Right lobe of liver (tissue), 4 donors: ENCODE results near the gene SCAPER.

Source experiments
- POLR2A ChIP-seq: fragments of 450-650 bp; IDR thresholded peaks from one replicate; pipeline ENCODE4 v1.6.1; 2017; ENCODE audit warnings: antibody characterized with exemption, mild to moderate bottlenecking
- TF ChIP-seq, protein P1 (sequence below), 4 donors: fragments of 200-600 bp in 3 of 4; fragments of 450-650 bp in 1 of 4; IDR thresholded peaks; one replicate each; pipeline versions ENCODE4 v1.5.1 to v1.8.0; 2016 to 2022; ENCODE audit warnings: antibody characterized with exemption in 4 of 4, mild to moderate bottlenecking in 2 of 4
- donor health status: DM: no; HTN: no; CAD: no.
- donor health status: DM: no; HTN: no; CAD: no.
- donor health status: DM: no; HTN: yes; CAD: no.

DNA sequence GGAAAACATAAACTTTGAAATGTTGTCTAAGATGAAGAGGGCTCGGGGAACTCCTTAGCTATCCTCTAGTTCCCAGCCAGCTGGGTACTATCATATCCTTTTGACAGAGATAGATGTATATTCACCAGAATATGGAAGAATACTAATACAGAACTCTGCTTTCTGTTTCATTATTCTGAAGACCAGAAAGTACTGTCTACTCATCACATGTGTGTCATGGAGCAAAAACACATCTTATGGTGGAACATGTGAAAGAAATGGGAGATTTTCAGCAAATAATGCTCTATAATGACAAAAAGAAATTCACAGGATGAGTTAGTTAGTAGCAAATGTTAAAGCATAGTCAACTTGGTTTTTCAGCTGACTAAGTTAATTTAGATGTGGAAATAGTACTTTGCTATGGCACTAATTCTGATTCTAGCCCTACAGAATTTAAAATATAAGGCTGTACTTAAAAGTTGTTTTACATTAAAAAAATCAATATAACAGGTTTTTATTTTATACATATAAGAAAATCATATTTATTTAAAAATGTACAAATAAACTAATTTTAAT lies 552.0 kb downstream of the SCAPER start:
- TF ChIP-seq, protein P1, sequence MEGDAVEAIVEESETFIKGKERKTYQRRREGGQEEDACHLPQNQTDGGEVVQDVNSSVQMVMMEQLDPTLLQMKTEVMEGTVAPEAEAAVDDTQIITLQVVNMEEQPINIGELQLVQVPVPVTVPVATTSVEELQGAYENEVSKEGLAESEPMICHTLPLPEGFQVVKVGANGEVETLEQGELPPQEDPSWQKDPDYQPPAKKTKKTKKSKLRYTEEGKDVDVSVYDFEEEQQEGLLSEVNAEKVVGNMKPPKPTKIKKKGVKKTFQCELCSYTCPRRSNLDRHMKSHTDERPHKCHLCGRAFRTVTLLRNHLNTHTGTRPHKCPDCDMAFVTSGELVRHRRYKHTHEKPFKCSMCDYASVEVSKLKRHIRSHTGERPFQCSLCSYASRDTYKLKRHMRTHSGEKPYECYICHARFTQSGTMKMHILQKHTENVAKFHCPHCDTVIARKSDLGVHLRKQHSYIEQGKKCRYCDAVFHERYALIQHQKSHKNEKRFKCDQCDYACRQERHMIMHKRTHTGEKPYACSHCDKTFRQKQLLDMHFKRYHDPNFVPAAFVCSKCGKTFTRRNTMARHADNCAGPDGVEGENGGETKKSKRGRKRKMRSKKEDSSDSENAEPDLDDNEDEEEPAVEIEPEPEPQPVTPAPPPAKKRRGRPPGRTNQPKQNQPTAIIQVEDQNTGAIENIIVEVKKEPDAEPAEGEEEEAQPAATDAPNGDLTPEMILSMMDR (IDR thresholded peaks at IDR 0.05) = no peak
- no peak for TF ChIP-seq POLR2A
